IMR-90 (cell line): ENCODE results near the gene CIAO3. TPM values are rescaled to one million over a fixed set of nuclear protein-coding genes. Genes with fewer than 3 reads are reported as not detected.

Source experiments
- ATAC-seq: fragments of 200-7000 bp; cut with Tn5 transposase; 2 replicates; pipeline ENCODE4 v1.9.1; 2020; ENCODE audit warnings: low read depth, mild to moderate bottlenecking, moderate library complexity
- Bru-seq: library from RNA; stranded (reverse); fragments of 400-500 nt; gene quantifications from one replicate; lab custom pipeline; 2021; lab: Mats Ljungman, UMichigan
- BruChase-seq, 2 experiments: library from RNA; stranded (reverse); fragments of 400-500 nt; gene quantifications; one replicate each; lab custom pipeline; 2021; lab: Mats Ljungman, UMichigan
- BruUV-seq: library from RNA; stranded (reverse); fragments of 400-500 nt; replicated peaks from 2 replicates; lab custom pipeline; 2021; lab: Mats Ljungman, UMichigan
- CTCF ChIA-PET: fragments of 300-600 bp; formaldehyde crosslinking; extraction: SDS; loops from one replicate; lab custom pipeline; 2021; ENCODE audit warnings: antibody characterized with exemption; lab: Yijun Ruan, JAX
- POLR2A ChIA-PET: fragments of 300-600 bp; sonication (Branson Sonifier 250); formaldehyde crosslinking; loops from one replicate; lab custom pipeline; 2022; ENCODE audit warnings: antibody characterized with exemption; ENCODE audit not compliant: unreplicated experiment; lab: Charles Lee
- DNase-seq: peaks from one replicate; pipeline ENCODE4 v3.0.0; 2013
- H2AFZ ChIP-seq: replicated peaks from 2 replicates; pipeline ENCODE3; 2013; ENCODE audit warnings: low read length, mild to moderate bottlenecking; ENCODE audit not compliant: poor library complexity
- H2AK5ac ChIP-seq: 2 replicates; pipeline ENCODE4 v1.6.1; 2013; ENCODE audit warnings: low read depth, low read length, inconsistent platforms
- H2AK9ac ChIP-seq: replicated peaks from 2 replicates; pipeline ENCODE3; 2013; ENCODE audit warnings: mild to moderate bottlenecking, low read depth, low read length, moderate library complexity; ENCODE audit not compliant: poor library complexity
- H2BK120ac ChIP-seq: 2 replicates; pipeline ENCODE4 v1.6.1; 2013; ENCODE audit warnings: low read depth, low read length, inconsistent platforms
- H2BK15ac ChIP-seq: 3 replicates; pipeline ENCODE4 v1.6.1; 2013; ENCODE audit warnings: low read depth, low read length, inconsistent platforms
- H2BK20ac ChIP-seq: 2 replicates; pipeline ENCODE4 v1.6.1; 2013; ENCODE audit warnings: low read depth, mild to moderate bottlenecking, inconsistent platforms, low read length, moderate library complexity
- H2BK5ac ChIP-seq: 2 replicates; pipeline ENCODE4 v1.6.1; 2013; ENCODE audit warnings: mild to moderate bottlenecking, low read depth, low read length, inconsistent platforms; ENCODE audit not compliant: poor library complexity, severe bottlenecking
- H3K14ac ChIP-seq: replicated peaks from 2 replicates; pipeline ENCODE4 v1.6.1; 2013; ENCODE audit warnings: low read depth, low read length, inconsistent platforms
- H3K18ac ChIP-seq: 2 replicates; pipeline ENCODE4 v1.6.1; 2013; ENCODE audit warnings: low read depth, low read length, control low read depth
- H3K23ac ChIP-seq: 2 replicates; pipeline ENCODE4 v1.6.1; 2013; ENCODE audit warnings: low read depth, low read length, inconsistent platforms
- H3K27ac ChIP-seq: 2 replicates; pipeline ENCODE4 v1.5.1; 2013; ENCODE audit warnings: mild to moderate bottlenecking, control low read depth, low read length; ENCODE audit not compliant: insufficient read depth
- H3K27me3 ChIP-seq: 2 replicates; pipeline ENCODE4 v1.6.1; 2013; ENCODE audit warnings: low read length; ENCODE audit not compliant: control insufficient read depth, insufficient read depth
- H3K36me3 ChIP-seq: 2 replicates; pipeline ENCODE4 v1.6.1; 2013; ENCODE audit warnings: low read length, mixed read lengths; ENCODE audit not compliant: control insufficient read depth, insufficient read depth
- H3K4ac ChIP-seq: 2 replicates; pipeline ENCODE4 v1.6.1; 2013; ENCODE audit warnings: low read depth, low read length, inconsistent platforms
- H3K4me1 ChIP-seq: 2 replicates; pipeline ENCODE4 v1.6.1; 2013; ENCODE audit warnings: low read length, mixed read lengths; ENCODE audit not compliant: control insufficient read depth, insufficient read depth
- H3K4me2 ChIP-seq: 2 replicates; pipeline ENCODE4 v1.6.1; 2013; ENCODE audit warnings: low read depth, mild to moderate bottlenecking, control low read depth, low read length, moderate library complexity
- H3K4me3 ChIP-seq: 2 replicates; pipeline ENCODE4 v1.5.1; 2013; ENCODE audit warnings: low read depth, mild to moderate bottlenecking, control low read depth, low read length, moderate library complexity; ENCODE audit not compliant: insufficient read depth
- H3K56ac ChIP-seq: 2 replicates; pipeline ENCODE4 v1.6.1; 2013; ENCODE audit warnings: low read length, inconsistent platforms; ENCODE audit not compliant: insufficient read depth; ENCODE audit errors: extremely low read depth
- H3K79me1 ChIP-seq, 2 experiments: 2 replicates each; pipeline ENCODE4 v1.6.1; 2013; ENCODE audit warnings: low read length in 2 of 2, inconsistent platforms in 1 of 2, low read depth in 1 of 2
- H3K9ac ChIP-seq: 2 replicates; pipeline ENCODE4 v1.6.1; 2013; ENCODE audit warnings: low read depth, low read length, control low read depth
- H3K9me1 ChIP-seq: 2 replicates; pipeline ENCODE4 v1.6.1; 2013; ENCODE audit warnings: low read length, inconsistent platforms; ENCODE audit not compliant: insufficient read depth
- H3K9me3 ChIP-seq: 2 replicates; pipeline ENCODE4 v1.6.1; 2013; ENCODE audit warnings: low read length; ENCODE audit not compliant: control insufficient read depth, insufficient read depth
- H4K20me1 ChIP-seq: 2 replicates; pipeline ENCODE4 v1.6.1; 2013; ENCODE audit warnings: low read length, inconsistent platforms; ENCODE audit not compliant: insufficient read depth
- H4K5ac ChIP-seq: 2 replicates; pipeline ENCODE4 v1.6.1; 2013; ENCODE audit warnings: mild to moderate bottlenecking, low read depth, low read length, control low read depth
- H4K8ac ChIP-seq, 2 experiments: 2 replicates each; pipeline ENCODE4 v1.6.1; 2013; ENCODE audit warnings: low read depth in 2 of 2, low read length in 2 of 2, control low read depth in 1 of 2, inconsistent platforms in 1 of 2
- H4K91ac ChIP-seq: 2 replicates; pipeline ENCODE4 v1.6.1; 2013; ENCODE audit warnings: low read depth, low read length, inconsistent platforms; ENCODE audit not compliant: insufficient read depth
- BHLHE40 ChIP-seq: fragments of 150-350 bp; IDR thresholded peaks from 2 replicates; pipeline ENCODE4 v1.6.1; 2016; ENCODE audit warnings: mild to moderate bottlenecking, low read depth, low read length
- CEBPB ChIP-seq: IDR thresholded peaks from 2 replicates; pipeline ENCODE4 v1.6.1; 2012; ENCODE audit warnings: low read depth, low read length, improper control_type of control experiment
- CHD1 ChIP-seq: IDR thresholded peaks from 2 replicates; pipeline ENCODE4 v1.6.1; 2012; ENCODE audit warnings: low read depth, low read length, improper control_type of control experiment
- MAFK ChIP-seq: IDR thresholded peaks from 2 replicates; pipeline ENCODE4 v1.6.1; 2012; ENCODE audit warnings: low read depth, low read length, improper control_type of control experiment
- MAZ ChIP-seq: IDR thresholded peaks from 2 replicates; pipeline ENCODE4 v1.6.1; 2012; ENCODE audit warnings: low read depth, mild to moderate bottlenecking, low read length, improper control_type of control experiment, moderate library complexity, borderline replicate concordance
- MXI1 ChIP-seq: IDR thresholded peaks from 2 replicates; pipeline ENCODE4 v1.6.1; 2012; ENCODE audit warnings: low read depth, mild to moderate bottlenecking, low read length, moderate library complexity, borderline replicate concordance
- NFE2L2 ChIP-seq: fragments of 150-350 bp; IDR thresholded peaks from 2 replicates; pipeline ENCODE4 v1.6.1; 2016; ENCODE audit warnings: low read depth, mild to moderate bottlenecking, low read length
- POLR2A ChIP-seq: IDR thresholded peaks from 2 replicates; pipeline ENCODE4 v1.6.1; 2012; ENCODE audit warnings: mild to moderate bottlenecking, low read depth, low read length
- RAD21 ChIP-seq: IDR thresholded peaks from 2 replicates; pipeline ENCODE4 v1.6.1; 2012; ENCODE audit warnings: low read length, improper control_type of control experiment
- RCOR1 ChIP-seq: IDR thresholded peaks from 2 replicates; pipeline ENCODE4 v1.6.1; 2012; ENCODE audit warnings: mild to moderate bottlenecking, low read length, improper control_type of control experiment; ENCODE audit not compliant: insufficient replicate concordance
- RFX5 ChIP-seq: IDR thresholded peaks from 2 replicates; pipeline ENCODE4 v1.8.0; 2012; ENCODE audit warnings: low read depth, mild to moderate bottlenecking, low read length, moderate library complexity
- SMC3 ChIP-seq: fragments of 150-350 bp; IDR thresholded peaks from 2 replicates; pipeline ENCODE4 v1.6.1; 2016; ENCODE audit warnings: low read depth, mild to moderate bottlenecking, antibody characterized with exemption, low read length, moderate library complexity
- WGBS, 2 experiments: methylation state at CpG; one replicate each; pipeline versions ENCODE4 v1.1.5 to v1.1.7; 2013; ENCODE audit warnings: missing lambda C conversion rate in 2 of 2; ENCODE audit not compliant: insufficient read length in 1 of 2; ENCODE audit errors: extremely low coverage in 2 of 2; 5-methylcytosine and 5-hydroxymethylcytosine counted together
- dilution Hi-C: fragments of 300-500 bp; cut with HindIII; formaldehyde crosslinking; loops from one replicate; pipeline ENCODE4 v1.14.3; 2018; ENCODE audit warnings: low sequenced_read_pairs; ENCODE audit not compliant: unreplicated experiment
- in situ Hi-C: fragments of 300-500 bp; cut with MboI; formaldehyde crosslinking; loops from 3 replicates; pipeline ENCODE4 v1.14.3; 2019; ENCODE audit warnings: low sequenced_read_pairs, inconsistent platforms, mixed read lengths
- intact Hi-C: fragments of 100-400 bp; cut with micrococcal nuclease; formaldehyde crosslinking; loops from 2 replicates; pipeline ENCODE4 v1.10.0; 2022
- long read RNA-seq: library from polyadenylated mRNA; unstranded; transcript quantifications from one replicate; pipeline ENCODE4 v2.0.0, GENCODE V29; 2021; ENCODE audit not compliant: unreplicated experiment
- polyA plus RNA-seq, 3 experiments: library from polyadenylated mRNA; depleted of rRNA; stranded (reverse); fragments of >200 nt; gene quantifications; 2 replicates each; pipeline ENCODE4 v1.2.3, GENCODE V29; 2012; ENCODE audit warnings: low replicate concordance in 1 of 3
- total RNA-seq: library from RNA; depleted of rRNA; stranded (reverse); fragments of >200 nt; gene quantifications from 2 replicates; pipeline ENCODE4 v1.2.3, GENCODE V29; 2012; rRNA removed
- TF ChIP-seq, protein P1 (sequence below): conservative IDR thresholded peaks from 2 replicates; pipeline ENCODE4 v1.5.1; 2012; ENCODE audit warnings: mild to moderate bottlenecking, low read depth, low read length, improper control_type of control experiment

CIAO3 gene
- total RNA-seq (13.9 and 17.0 TPM in 2 replicates), polyA plus RNA-seq (2012; rRNA removed) (20.2 and 20.5 TPM in 2 replicates), Bru-seq, nascent RNA (percentile 52 among the genes with signal in this experiment), BruChase-seq, experiment 1, labeled RNA remaining after a 6-hour chase (percentile 64 among the genes with signal in this experiment), BruChase-seq, experiment 2, labeled RNA remaining after a 2-hour chase (percentile 51 among the genes with signal in this experiment)
- polyA plus RNA-seq (2012; cell fraction: cytosol; rRNA removed): 9.3 and 15.1 TPM in 2 replicates
- 56.8 and 112 TPM in 2 replicates for polyA plus RNA-seq (2012; cell fraction: nucleus; rRNA removed; ENCODE audit: low replicate concordance)
- long read RNA-seq, transcript CIAO3-201 (11 exons, 2,112 nt): major isoform, 25 of 39 reads
- long read RNA-seq, partial matches to known transcripts: 7 of 39 reads
- long read RNA-seq, other reads (novel, unspliced or antisense): 6 of 39 reads

DNA sequence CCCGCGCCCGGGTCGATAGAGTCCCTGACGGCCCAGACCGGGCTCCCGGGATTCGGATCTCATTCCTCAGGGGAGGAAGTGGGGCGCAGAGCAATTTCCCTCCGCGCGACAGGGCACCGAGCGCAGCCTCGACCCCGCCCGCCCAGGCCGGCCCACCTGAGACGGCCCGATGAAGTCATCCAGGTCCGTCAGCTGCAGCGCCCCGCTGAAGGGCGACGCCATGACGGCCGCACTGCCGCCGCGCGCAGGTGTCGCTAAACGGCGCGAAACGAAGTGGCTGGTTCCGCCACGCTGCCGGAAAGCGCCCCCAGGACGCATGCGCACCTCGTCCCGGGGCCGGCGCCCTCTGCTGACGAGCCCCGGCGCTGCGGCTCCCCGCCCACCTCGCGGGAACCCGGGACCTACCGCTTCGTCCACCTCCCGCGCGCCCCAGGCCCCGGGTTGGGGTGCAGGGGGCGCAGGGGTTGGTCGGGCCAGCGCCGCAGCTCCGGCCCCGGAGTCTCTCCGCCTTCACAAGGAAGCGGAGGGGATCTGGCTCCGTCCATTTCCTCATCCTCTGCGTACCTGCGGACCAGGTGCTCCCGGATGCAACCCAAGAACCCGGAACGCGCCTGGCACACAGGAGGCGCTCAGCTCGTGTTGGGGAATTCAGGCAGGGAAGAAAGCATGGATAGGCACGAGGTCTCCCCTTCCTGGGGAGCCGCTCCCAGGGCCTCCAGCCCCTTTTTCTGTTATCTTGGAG lies at the start of gene CIAO3:
CIAO3 (minus strand) TSS at position 234 of the 742 bp plus-strand sequence; CDS start at position 222, 12 bp downstream.
- Histone ChIP-seq H4K5ac (peak within 1 kb of the TSS; percentile 40), H3K14ac (peak within 1 kb of the TSS; percentile 7; the same call in 1 of the 2 replicates), H2BK15ac (no peak within 1 kb of the TSS), H2AK9ac (peak within 1 kb of the TSS; percentile 95), H3K27me3 (no peaks in the 10 kb centered on the region), H3K56ac (no peak within 1 kb of the TSS), H3K9me3 (no peaks in the 10 kb centered on the region), H2BK120ac (no peak within 1 kb of the TSS), H3K4ac (peak within 1 kb of the TSS; percentile 45), H3K23ac (peak within 1 kb of the TSS; percentile 89), H4K8ac (peak within 1 kb of the TSS; percentile 36 to 70; a peak in 2 of 4 replicates), H3K79me1 (peaks cover 7 to 19% of the 10 kb centered on the region in 2 experiments), H3K4me1 (peaks cover 5% of the 10 kb centered on the region; the same call in 1 of the 2 replicates), H4K20me1 (0 out of 2 replicates have a peak, but pooled peaks cover 5% of the 10 kb centered on the region), H2BK20ac (no peak within 1 kb of the TSS), H3K9me1 (peaks cover 4% of the 10 kb centered on the region; the same call in 1 of the 2 replicates), H3K9ac (peak within 1 kb of the TSS; percentile 75), H3K4me2 (peak within 1 kb of the TSS; percentile 86), H2AK5ac (peak within 1 kb of the TSS; percentile 67), H3K27ac (peak within 1 kb of the TSS; percentile 35; the same call in 1 of the 2 replicates), H3K4me3 (peak within 1 kb of the TSS; percentile 76), H2AFZ (peak within 1 kb of the TSS; percentile 94), H3K36me3 (peaks cover 15% of the 10 kb centered on the region), H4K91ac (no peak within 1 kb of the TSS), H3K18ac (no peak within 1 kb of the TSS), H2BK5ac (no peak within 1 kb of the TSS)
- dilution Hi-C loops (no loop called here), in situ Hi-C loops (no loop called here), intact Hi-C loops (loop anchor here (5.0 kb wide), 1 partner anchor 46 kb away; the partner anchor contains the start of genes CHTF18 and RPUSD1)
- 1% methylated on average over 19 of the region's 79 CpGs; no CpG with 5 or more reads in 1 of the 2 experiments for WGBS, 2 experiments
- BruUV-seq: no TSS peak
- CTCF ChIA-PET: no interaction called here
- peak; percentile 89 for DNase-seq
- POLR2A ChIA-PET: no interaction called here
- peak; percentile 96 for ATAC-seq
- TF ChIP-seq CEBPB (no peak), MAZ (peak; percentile 17; the same call in 1 of the 2 replicates), MXI1 (peak; percentile 57; the same call in 1 of the 2 replicates), RAD21 (peak; percentile 38), CHD1 (no peak), NFE2L2 (no peak), RFX5 (no peak), MAFK (no peak), RCOR1 (no peak), SMC3 (peak; percentile 59), BHLHE40 (no peak), POLR2A (peak; percentile 36; the same call in 1 of the 2 replicates)
- TF ChIP-seq, protein P1, sequence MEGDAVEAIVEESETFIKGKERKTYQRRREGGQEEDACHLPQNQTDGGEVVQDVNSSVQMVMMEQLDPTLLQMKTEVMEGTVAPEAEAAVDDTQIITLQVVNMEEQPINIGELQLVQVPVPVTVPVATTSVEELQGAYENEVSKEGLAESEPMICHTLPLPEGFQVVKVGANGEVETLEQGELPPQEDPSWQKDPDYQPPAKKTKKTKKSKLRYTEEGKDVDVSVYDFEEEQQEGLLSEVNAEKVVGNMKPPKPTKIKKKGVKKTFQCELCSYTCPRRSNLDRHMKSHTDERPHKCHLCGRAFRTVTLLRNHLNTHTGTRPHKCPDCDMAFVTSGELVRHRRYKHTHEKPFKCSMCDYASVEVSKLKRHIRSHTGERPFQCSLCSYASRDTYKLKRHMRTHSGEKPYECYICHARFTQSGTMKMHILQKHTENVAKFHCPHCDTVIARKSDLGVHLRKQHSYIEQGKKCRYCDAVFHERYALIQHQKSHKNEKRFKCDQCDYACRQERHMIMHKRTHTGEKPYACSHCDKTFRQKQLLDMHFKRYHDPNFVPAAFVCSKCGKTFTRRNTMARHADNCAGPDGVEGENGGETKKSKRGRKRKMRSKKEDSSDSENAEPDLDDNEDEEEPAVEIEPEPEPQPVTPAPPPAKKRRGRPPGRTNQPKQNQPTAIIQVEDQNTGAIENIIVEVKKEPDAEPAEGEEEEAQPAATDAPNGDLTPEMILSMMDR: peak; percentile 98
